ENCODE measurements around the gene APOE. TPM values are rescaled to one million over a fixed set of nuclear protein-coding genes. Genes with fewer than 3 reads are reported as not detected.

Gene APOE
- total RNA-seq, 1 donor from 2014 or later = 655 TPM

DNA sequence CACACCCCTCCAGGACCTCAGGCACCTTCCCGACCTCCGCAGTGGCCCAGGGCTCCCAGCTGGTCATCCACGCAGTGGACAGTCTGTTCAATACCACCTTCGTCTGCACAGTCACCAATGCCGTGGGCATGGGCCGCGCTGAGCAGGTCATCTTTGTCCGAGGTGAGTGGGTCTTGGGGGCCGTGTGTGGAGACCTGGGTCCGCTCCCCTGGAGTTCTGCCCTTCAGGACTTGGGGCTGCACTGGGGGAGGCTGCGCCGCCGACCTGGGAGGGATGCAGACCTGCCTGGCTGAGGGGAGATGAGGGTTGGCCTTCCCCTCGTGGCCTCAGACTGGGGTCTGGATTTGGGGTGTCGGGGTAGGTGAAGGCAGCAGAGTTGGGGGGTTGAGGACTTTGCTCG lies 31.3 kb upstream of the APOE start:
- DNase-seq (ENCODE audit: low read depth) (no peak), FAIRE-seq (no peak)
- H3K4me3 Mint-ChIP-seq (ENCODE audit: unreplicated experiment) = no peak overlapping the region
- no peak overlapping the region for H3K4me3 ChIP-seq (ENCODE audit: insufficient read depth, low read depth, low read length)
- no peak overlapping the region for H3K27ac Mint-ChIP-seq (ENCODE audit: unreplicated experiment)
- no peaks in the 10 kb centered on the region for H3K27me3 ChIP-seq (ENCODE audit: insufficient read depth, low read length)
- H3K4me1 Mint-ChIP-seq (ENCODE audit: low read depth, unreplicated experiment) = peaks cover 40% of the 10 kb centered on the region
- peaks cover 44% of the 10 kb centered on the region for H3K4me1 ChIP-seq (ENCODE audit: insufficient read depth, low read length)
- no peak overlapping the region for H3K27ac ChIP-seq (ENCODE audit: low read depth, low read length)
- no peak overlapping the region for H2AFZ ChIP-seq (ENCODE audit: low read depth, low read length)
- H3K9ac ChIP-seq (ENCODE audit: low read length) = no peak overlapping the region
- TF ChIP-seq EZH2 (IDR thresholded peaks at IDR 0.05; ENCODE audit: insufficient read depth, low read length) = no peak
- TF ChIP-seq, protein P1, sequence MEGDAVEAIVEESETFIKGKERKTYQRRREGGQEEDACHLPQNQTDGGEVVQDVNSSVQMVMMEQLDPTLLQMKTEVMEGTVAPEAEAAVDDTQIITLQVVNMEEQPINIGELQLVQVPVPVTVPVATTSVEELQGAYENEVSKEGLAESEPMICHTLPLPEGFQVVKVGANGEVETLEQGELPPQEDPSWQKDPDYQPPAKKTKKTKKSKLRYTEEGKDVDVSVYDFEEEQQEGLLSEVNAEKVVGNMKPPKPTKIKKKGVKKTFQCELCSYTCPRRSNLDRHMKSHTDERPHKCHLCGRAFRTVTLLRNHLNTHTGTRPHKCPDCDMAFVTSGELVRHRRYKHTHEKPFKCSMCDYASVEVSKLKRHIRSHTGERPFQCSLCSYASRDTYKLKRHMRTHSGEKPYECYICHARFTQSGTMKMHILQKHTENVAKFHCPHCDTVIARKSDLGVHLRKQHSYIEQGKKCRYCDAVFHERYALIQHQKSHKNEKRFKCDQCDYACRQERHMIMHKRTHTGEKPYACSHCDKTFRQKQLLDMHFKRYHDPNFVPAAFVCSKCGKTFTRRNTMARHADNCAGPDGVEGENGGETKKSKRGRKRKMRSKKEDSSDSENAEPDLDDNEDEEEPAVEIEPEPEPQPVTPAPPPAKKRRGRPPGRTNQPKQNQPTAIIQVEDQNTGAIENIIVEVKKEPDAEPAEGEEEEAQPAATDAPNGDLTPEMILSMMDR (IDR thresholded peaks at IDR 0.05; ENCODE audit: insufficient read depth, low read depth, low read length) = no peak
- H3K36me3 Mint-ChIP-seq (ENCODE audit: low read depth, unreplicated experiment) = peaks cover 37% of the 10 kb centered on the region
- H3K4me2 ChIP-seq (ENCODE audit: low read length) = no peak overlapping the region
- no peaks in the 10 kb centered on the region for H3K9me3 Mint-ChIP-seq (ENCODE audit: unreplicated experiment)
- peaks cover 51% of the 10 kb centered on the region for H4K20me1 ChIP-seq (ENCODE audit: insufficient read depth, low read length)
- H3K27me3 Mint-ChIP-seq (ENCODE audit: low read depth, unreplicated experiment) = no peaks in the 10 kb centered on the region
- no peaks in the 10 kb centered on the region for H3K9me3 ChIP-seq (ENCODE audit: insufficient read depth, low read depth, low read length)
- peaks cover 29% of the 10 kb centered on the region for H3K79me2 ChIP-seq (ENCODE audit: insufficient read depth, low read length)
- peaks cover 41% of the 10 kb centered on the region for H3K36me3 ChIP-seq (ENCODE audit: insufficient read depth, low read length)

DNA sequence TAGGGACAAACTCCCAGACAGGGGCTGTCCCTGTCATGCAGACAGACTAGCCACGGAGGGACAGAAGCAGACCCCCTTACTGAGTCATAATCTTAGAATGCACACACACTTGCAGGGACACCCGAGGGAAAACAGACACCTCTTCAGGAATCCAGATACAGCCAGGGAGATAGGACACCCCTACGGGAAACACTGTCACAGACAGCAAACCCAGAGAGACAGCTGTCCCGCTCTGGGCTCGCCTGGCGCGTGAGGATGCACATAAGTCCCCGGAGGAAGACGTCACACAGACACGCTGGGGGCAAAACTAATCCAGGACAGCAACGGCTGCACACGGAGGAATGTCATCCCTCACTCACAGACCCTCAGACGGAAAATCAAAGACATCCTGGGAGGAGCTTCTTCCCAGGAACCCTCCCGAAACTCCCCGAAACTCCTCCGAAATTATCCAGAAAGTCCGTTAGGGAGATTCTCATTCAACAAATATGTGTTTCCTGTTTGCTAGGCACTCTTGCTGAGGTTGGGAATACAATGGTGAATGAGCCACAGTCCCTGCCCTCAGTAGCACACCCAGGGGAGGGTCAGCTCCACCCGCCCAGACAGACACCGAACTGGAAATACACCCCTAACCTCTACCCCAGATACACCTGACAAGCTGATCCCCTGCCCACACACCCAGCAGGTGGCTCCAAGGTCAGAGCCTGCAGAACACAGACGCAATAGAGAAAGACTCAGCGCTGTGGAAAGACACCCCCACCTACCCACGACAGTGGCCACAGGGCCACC lies 29.7 kb upstream of the APOE start:
- Mint-ChIP-seq H3K4me3 (ENCODE audit: unreplicated experiment) (peak overlapping the region; percentile 46), H3K27ac (ENCODE audit: unreplicated experiment) (peak overlapping the region; percentile 83), H3K4me1 (ENCODE audit: low read depth, unreplicated experiment) (peaks cover 32% of the 10 kb centered on the region), H3K9me3 (ENCODE audit: unreplicated experiment) (no peaks in the 10 kb centered on the region), H3K36me3 (ENCODE audit: low read depth, unreplicated experiment) (peaks cover 32% of the 10 kb centered on the region), H3K27me3 (ENCODE audit: low read depth, unreplicated experiment) (no peaks in the 10 kb centered on the region)
- Histone ChIP-seq H3K9ac (ENCODE audit: low read length) (peak overlapping the region; percentile 45), H3K4me1 (ENCODE audit: insufficient read depth, low read length) (peaks cover 33% of the 10 kb centered on the region), H3K4me3 (ENCODE audit: insufficient read depth, low read depth, low read length) (no peak overlapping the region), H2AFZ (ENCODE audit: low read depth, low read length) (no peak overlapping the region), H3K27ac (ENCODE audit: low read depth, low read length) (peak overlapping the region; percentile 47), H3K4me2 (ENCODE audit: low read length) (peak overlapping the region; percentile 69), H3K36me3 (ENCODE audit: insufficient read depth, low read length) (peaks cover 41% of the 10 kb centered on the region), H3K27me3 (ENCODE audit: insufficient read depth, low read length) (no peaks in the 10 kb centered on the region), H4K20me1 (ENCODE audit: insufficient read depth, low read length) (peaks cover 46% of the 10 kb centered on the region), H3K9me3 (ENCODE audit: insufficient read depth, low read depth, low read length) (no peaks in the 10 kb centered on the region), H3K79me2 (ENCODE audit: insufficient read depth, low read length) (peaks cover 29% of the 10 kb centered on the region)
- FAIRE-seq = peak; percentile 34
- TF ChIP-seq EZH2 (IDR thresholded peaks at IDR 0.05; ENCODE audit: insufficient read depth, low read length) = no peak
- TF ChIP-seq, protein P1 (IDR thresholded peaks at IDR 0.05; ENCODE audit: insufficient read depth, low read depth, low read length) = no peak
- DNase-seq (ENCODE audit: low read depth) = peak; percentile 48

Measured in astrocyte (in vitro differentiated cells and primary cell).